Medulla oblongata (tissue), 1 donor: ENCODE data around the gene SLC7A4.
"Not testable (repeated sequence)": the region's sequence is repeated elsewhere in the genome, so short reads cannot be mapped to it uniquely, and the experiment has no call there.

ENCODE experiments used
- DNase-seq: peaks from one replicate; pipeline ENCODE4 v3.0.0-alpha.2; 2015; ENCODE audit errors: extremely low spot score

Gene SLC7A4

GRCh38 chr22:21042978-21043859 is 10.9 kb upstream of the SLC7A4 start:
- DNase-seq, result no peak

GRCh38 chr22:21041937-21042336 is 9.6 kb upstream of the SLC7A4 start:
- DNase-seq, result no peak

DNA sequence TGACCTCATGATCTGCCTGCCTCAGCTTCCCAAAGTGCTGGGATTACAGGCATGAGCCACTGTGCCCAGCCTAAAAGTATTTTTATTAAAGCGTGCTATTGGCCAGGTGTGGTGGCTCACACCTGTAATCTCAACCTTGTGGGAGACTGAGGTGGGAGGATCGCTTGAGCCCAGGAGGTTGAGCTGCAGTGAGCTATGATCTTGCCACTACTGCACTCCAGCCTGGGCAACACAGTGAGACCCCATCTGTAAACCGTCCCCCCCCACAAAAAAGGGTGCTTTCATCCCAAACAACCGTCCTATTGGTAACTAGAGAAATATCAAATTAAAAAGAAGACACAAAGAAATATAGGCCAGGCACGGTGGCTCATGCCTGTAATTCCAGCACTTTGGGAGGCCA is 6.8 kb upstream of the SLC7A4 start:
- not testable (repeated sequence) for DNase-seq

GRCh38 chr22:21038405-21038804 is 6.0 kb upstream of the SLC7A4 start:
- peak; percentile 10 for DNase-seq

- DNase-seq, result no peak
Observed at GRCh38 chr22:21034989-21035388, 2.6 kb upstream of the SLC7A4 start.

- no peak for DNase-seq
Observed at GRCh38 chr22:21033895-21034294, 1.5 kb upstream of the SLC7A4 start.

DNA sequence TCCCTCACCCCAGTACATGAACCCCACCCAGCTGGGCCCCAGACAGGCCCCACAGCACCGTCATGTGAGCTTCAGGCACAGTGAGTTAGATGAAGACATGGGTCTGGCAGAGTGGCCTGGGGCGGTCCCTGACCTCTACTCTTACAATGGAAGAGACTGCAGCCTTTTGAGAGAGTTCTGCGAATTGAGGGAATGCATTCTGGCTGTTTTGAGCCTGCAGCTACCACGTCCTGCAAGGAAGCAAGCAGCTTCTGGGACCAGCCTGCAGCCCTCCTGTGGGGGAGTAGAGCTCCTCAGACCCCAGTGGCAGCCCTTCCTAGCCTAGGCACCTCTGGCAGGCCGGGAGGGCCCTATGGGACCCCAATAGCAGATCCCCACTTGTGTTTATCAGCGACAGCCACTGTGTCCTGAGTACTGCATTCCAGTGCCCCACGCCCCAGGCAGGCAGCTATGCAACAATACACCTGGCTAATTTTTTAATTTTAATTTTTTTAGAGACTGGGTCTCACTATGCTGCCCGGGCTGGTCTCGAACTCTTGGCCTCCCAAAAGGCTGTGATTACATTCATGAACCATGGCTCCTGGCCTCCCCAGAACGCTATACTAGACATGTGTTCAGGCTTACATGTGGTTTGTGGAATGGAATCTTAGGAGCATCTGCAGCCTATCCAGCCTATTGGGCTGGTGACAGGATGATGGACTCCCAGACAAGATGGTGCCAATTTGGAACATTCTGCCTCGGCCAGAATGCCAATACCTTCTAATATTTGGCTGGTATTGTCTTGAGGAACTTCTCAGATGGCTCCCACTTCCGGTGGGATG is 717 bp upstream of the SLC7A4 start:
- DNase-seq, result no peak

DNA sequence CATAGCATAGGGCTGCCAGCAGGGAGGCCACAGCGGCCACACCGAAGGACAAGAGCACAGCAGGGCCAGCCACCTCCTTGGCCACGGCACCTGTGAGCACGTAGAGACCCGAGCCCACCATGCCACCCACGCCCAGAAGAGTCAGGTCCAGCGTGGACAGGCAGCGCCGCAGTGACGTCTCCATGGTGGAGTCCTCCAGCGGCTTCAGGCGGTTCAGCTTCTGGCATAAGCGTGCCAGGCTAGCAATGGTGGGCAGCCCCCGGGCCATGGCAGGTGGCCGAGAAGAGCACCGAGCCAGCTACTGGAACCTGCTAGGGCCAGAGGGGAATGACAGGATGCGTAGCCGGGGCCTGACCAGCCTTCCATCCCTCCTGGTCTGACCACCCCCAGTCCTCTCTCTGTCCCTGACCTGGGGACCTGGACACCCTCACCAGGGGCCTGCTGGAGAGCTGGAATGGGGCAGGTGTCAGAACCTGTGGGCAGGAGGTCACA is 770 bp downstream of the SLC7A4 start:
- no peak for DNase-seq

DNA sequence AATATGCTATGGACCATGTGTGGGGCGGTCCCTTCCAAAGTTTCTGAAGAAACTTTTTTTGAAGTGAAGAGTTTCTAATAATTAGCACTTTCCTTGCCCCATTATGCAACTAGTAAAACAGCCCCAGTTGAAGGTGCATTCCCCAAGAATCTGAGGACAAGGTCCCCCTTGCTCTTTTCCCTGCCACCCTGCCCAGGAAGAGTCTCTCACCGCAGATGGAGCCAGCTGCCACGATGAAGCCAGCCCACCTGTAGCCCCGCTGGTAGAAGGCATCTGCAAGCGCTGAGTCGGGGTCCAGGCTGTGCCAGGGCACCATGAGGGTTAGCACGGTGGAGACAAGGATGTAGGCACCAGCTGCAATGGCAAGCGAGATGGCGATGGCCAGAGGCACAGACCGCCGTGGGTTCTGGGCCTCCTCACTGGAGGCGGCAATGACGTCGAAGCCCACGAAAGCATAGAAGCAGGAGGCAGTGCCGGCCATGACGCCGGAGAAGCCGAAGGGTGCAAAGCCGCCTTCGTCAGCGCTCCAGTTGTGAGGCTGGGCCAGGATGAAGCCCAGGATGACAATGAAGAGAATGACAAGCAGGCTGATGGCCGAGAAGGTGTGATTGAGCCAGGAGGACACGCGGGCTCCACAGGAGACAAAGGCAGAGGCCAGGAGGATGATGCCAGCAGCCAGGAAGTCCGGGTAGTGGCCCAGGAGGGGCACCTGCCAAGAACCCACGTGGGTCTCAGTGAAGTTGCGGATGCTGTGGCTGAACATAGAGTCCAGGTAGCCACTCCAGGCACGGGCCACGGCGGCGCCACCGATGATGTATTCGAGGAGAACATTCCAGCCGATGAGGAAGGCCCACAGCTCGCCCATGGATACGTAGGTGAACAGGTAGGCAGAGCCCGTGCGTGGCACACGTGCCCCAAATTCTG is 1.5 kb downstream of the SLC7A4 start:
- no peak for DNase-seq

DNA sequence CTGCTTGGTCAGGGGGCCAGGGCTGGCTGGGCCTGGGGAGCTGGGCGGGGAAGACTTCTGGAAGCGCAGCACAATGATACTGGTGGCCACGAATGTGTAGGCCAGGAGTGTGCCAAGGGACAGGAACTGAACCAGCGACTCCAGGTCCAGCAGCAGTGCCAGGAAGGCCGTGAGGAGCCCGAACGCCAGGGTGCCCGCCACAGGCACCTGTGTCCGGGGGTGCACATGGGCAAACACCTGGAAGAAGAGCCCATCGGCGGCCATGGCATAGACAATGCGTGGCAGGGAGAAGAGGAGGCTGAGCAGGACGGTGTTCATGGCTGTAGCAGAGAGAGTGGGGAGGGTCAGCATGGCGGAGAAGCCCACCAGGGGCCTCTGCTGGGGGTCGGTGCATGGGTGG is 2.3 kb downstream of the SLC7A4 start:
- DNase-seq, result no peak

DNA sequence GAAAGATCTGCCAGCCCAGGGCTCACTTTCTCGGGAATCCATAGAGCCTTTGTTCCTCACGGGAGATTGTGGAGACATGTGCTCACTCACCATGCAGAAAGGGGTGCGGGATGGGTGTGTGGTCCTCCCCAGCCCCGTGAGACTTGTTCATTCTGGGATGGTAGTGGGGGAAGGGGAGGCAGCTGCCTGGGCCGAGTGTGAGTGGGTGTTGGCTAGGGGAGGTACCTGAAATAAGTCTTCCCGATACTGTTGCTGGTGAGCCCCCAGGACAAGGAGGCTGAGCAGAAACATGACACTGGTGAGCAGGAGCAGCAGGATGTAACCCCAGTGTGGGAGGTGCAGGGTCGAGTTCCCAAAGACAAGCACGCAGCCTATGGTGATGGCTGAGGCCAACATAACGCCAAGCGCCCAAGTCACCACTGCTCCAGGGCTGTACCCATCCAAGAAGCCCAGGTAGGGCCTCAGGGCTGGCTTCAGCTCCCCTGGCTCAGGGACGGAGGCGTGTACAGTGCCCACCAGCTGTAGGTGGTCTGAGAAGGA is 2.8 kb downstream of the SLC7A4 start:
- DNase-seq, result no peak

- DNase-seq, result no peak
Observed at GRCh38 chr22:21028277-21029251, 3.8 kb downstream of the SLC7A4 start.

DNA sequence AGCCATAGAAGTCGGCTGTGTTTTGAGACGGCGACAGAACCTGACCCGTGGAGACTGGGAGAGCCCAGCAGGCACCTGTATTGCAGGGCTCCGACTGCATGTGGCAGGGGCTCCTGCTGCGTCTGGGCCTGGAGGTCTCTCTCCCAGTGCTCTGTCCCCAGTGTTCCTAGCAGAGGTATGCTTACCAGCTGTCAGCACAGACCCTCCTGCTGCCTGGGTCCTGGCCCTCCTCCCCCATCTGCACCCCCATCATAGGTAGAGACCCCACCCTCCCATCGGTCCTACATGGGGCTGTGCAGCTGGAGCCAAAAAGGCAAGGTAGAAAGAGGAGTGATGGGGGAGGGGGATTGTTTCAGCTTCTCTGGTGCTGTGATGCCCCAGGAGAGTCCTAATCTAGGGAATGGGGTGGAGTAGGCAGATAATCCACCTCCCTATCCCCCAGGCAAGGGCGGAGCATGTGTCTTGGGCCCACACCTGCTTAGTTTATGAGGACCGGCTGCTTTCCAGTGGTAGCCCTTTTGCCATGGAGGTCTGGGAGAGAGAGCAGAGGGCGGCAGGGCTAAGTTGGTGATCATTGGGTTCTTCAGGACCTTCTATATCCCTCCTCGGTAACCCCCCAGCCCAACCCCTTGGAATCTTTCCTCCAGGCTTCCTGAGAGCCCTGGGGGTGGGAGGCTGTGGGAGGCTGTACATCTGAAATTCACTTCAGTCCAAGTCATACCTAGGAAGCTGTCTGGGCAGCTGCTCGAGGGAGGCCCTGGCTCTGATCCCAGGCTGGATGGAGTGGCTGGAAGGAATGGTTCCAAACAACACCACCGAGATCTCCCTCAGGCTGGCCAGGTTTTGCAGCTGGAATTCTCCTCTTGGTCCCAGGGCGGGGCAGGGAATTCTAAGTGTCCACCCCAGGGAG is 5.3 kb downstream of the SLC7A4 start:
- DNase-seq, result no peak

DNA sequence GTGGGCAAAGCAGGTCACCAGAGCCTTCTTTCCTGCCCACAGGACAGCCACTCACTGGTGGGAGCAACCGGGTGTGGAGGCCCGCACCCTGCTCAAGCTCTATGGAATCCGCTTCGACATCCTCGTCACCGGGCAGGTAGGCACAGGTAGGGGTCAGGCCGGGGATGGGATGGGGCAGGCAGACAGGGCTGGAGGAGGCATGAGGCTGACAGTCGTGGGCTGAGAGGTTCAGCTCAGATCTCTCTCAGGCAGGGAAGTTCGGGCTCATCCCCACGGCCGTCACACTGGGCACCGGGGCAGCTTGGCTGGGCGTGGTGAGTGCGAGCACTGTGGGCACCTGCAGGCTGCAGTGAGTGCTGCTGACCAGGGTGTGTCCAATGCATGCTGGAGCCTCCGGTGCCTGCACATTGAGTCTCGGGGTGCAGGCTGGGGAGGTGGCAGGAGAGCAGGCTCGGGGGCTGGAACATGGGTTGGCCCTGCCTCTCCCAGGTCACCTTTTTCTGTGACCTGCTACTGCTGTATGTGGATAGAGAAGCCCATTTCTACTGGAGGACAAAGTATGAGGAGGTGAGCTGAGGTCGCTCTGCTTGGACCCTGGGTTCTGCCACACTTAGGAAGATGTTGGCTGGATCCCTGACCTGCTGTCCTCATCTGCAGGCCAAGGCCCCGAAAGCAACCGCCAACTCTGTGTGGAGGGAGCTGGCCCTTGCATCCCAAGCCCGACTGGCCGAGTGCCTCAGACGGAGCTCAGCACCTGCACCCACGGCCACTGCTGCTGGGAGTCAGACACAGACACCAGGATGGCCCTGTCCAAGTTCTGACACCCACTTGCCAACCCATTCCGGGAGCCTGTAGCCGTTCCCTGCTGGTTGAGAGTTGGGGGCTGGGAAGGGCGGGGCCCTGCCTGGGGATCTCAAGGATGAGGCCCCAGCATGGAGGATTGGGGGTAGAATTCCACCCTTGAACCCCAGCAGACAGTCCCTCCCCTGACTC is 6.3 kb downstream of the SLC7A4 start:
- no peak for DNase-seq

DNA sequence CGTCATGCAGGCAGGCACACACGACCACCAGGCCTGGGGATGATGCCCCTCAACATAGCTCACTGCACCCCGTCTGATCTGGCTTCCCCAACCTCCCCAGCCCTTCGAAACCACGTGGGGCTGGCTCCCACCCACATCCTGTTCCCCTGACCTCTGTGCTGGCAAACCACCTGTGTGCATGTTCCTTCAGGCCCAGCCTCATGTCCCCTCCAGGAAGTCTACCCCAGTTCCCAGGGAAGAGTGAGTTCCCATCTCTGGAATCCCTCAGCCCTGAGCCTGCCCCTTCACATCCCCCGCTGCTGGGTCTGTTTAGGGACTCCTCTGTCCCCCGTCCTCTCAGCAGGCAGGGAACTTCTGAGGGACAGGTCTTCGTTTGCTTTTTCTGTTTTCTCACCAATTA is 7.1 kb downstream of the SLC7A4 start:
- no peak for DNase-seq

DNA sequence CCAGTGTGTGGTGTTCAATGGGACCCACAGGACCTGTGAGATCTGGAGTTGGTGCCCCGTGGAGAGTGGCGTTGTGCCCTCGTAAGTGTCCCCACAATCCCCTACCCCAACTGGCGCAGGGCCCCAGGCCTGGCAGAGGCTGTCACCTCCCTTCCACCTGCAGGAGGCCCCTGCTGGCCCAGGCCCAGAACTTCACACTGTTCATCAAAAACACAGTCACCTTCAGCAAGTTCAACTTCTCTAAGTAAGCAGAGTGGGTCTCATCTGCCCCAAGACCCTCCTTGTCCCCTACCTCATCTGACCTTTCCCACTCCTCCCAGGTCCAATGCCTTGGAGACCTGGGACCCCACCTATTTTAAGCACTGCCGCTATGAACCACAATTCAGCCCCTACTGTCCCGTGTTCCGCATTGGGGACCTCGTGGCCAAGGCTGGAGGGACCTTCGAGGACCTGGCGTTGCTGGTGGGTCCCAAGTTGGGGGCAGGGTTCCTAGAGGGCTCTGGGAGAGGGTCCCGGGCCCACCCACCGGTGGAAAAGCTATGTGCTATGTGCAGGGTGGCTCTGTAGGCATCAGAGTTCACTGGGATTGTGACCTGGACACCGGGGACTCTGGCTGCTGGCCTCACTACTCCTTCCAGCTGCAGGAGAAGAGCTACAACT is 9.3 kb downstream of the SLC7A4 start:
- DNase-seq, result no peak

GRCh38 chr22:21022507-21022906 is 9.9 kb downstream of the SLC7A4 start:
- DNase-seq, result no peak
